ENCODE data around the gene GARIN5B. TPM values are rescaled to one million over a fixed set of nuclear protein-coding genes. Genes with fewer than 3 reads are reported as not detected.

Gene GARIN5B
- total RNA-seq, 2 donors from 2014 or later, result not detected

DNA sequence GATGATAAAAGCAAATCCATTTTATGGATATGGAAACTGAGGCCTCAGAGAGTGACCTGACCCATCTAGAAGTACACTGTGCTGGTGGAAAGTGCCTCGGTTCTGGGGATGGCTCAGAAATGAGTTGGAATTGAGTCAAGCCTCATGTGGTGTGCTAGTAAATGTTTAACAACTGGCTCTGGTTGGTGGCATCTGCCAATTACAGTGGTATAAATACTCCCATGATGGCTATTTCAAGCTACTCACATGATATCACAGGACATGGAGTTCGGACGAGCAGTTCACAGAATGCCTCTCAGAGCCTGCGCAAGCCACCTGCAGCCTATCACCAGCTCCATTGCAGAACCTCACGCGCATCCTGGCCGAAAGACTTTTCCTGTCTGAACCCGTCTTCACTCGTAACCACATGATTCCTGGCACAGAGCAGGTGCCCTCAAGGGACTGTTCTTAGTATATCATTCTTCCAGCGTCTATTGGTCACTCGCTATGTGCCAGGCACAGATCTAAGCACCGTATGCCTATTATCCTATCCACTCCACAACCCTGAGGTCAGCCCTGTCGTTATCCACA is 47.0 kb downstream of the GARIN5B start:
- Mint-ChIP-seq H3K36me3 (ENCODE audit: low read depth) (no peaks in the 10 kb centered on the region), H3K9me3 (no peaks in the 10 kb centered on the region), H3K27ac (no peak overlapping the region), H3K4me3 (no peak overlapping the region), H3K4me1 (peaks cover 5% of the 10 kb centered on the region), H3K27me3 (no peaks in the 10 kb centered on the region)
- no peak for ATAC-seq (replicated peaks)

DNA sequence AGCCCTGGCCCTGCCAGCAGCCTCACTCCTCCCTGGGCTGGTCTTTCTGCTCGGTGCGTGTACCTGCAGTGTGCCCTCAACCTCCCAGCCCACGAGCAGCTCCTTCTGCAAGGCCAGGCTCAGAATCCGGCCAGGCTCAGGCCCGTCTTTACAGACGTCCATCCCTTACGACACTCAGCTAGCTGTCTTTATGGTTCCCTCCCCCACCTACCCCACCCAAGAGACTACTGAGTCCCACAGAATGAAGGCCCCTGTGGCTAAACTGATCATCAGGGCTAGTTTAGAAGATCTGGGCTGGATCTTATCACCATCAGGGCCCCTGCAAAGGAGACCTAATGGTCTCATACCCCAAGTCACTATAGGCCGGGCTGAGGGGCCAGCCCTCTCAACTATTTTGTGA is 48.7 kb downstream of the GARIN5B start:
- Mint-ChIP-seq H3K27me3 (no peaks in the 10 kb centered on the region), H3K36me3 (ENCODE audit: low read depth) (no peaks in the 10 kb centered on the region), H3K4me3 (no peak overlapping the region), H3K4me1 (peaks cover 5% of the 10 kb centered on the region), H3K27ac (no peak overlapping the region), H3K9me3 (no peaks in the 10 kb centered on the region)
- no peak for ATAC-seq (replicated peaks)

GRCh38 chr19:55312621-55313512 is 50.2 kb downstream of the GARIN5B start:
- H3K27me3 Mint-ChIP-seq, result no peaks in the 10 kb centered on the region
- no peak overlapping the region for H3K4me3 Mint-ChIP-seq
- H3K9me3 Mint-ChIP-seq, result no peaks in the 10 kb centered on the region
- ATAC-seq (replicated peaks), result no peak
- peaks cover 5% of the 10 kb centered on the region for H3K4me1 Mint-ChIP-seq
- H3K36me3 Mint-ChIP-seq (ENCODE audit: low read depth), result no peaks in the 10 kb centered on the region
- no peak overlapping the region for H3K27ac Mint-ChIP-seq

DNA sequence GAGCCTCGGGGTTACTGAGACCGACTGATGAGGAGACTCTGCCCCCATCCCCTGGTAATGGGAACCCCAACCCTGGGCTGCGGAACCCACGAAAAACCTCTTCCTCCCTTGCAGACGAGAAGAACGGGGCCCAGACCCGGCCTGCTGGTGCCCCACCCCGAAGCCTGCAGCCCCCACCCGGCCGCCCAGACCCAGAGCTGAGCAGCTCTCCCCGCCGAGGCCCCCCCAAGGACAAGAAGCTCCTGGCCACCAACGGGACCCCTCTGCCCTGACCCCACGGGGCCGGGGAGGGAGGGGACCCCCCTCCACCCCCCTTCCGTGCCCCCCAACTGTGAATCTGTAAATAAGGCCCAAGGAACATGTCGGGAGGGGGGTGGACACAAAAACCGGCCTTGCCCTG is 51.3 kb downstream of the GARIN5B start:
- Mint-ChIP-seq H3K9me3 (no peaks in the 10 kb centered on the region), H3K4me3 (no peak overlapping the region), H3K27me3 (no peaks in the 10 kb centered on the region), H3K4me1 (peaks cover 5% of the 10 kb centered on the region), H3K36me3 (ENCODE audit: low read depth) (no peaks in the 10 kb centered on the region), H3K27ac (no peak overlapping the region)
- no peak for ATAC-seq (replicated peaks)

GRCh38 chr19:55311397-55311796 is 51.7 kb downstream of the GARIN5B start:
- Mint-ChIP-seq H3K4me3 (no peak overlapping the region), H3K4me1 (peaks cover 5% of the 10 kb centered on the region), H3K27ac (no peak overlapping the region), H3K36me3 (ENCODE audit: low read depth) (no peaks in the 10 kb centered on the region), H3K27me3 (no peaks in the 10 kb centered on the region), H3K9me3 (no peaks in the 10 kb centered on the region)
- no peak for ATAC-seq (replicated peaks)

- no peak for ATAC-seq (replicated peaks)
- H3K27me3 Mint-ChIP-seq, result no peaks in the 10 kb centered on the region
- no peaks in the 10 kb centered on the region for H3K36me3 Mint-ChIP-seq (ENCODE audit: low read depth)
- H3K4me1 Mint-ChIP-seq, result peaks cover 5% of the 10 kb centered on the region
- no peak overlapping the region for H3K4me3 Mint-ChIP-seq
- H3K9me3 Mint-ChIP-seq, result no peaks in the 10 kb centered on the region
- no peak overlapping the region for H3K27ac Mint-ChIP-seq
Measured at GRCh38 chr19:55310498-55310897, 52.6 kb downstream of the GARIN5B start.

- peaks cover 5% of the 10 kb centered on the region for H3K4me1 Mint-ChIP-seq
- no peaks in the 10 kb centered on the region for H3K36me3 Mint-ChIP-seq (ENCODE audit: low read depth)
- no peak for ATAC-seq (replicated peaks)
- no peaks in the 10 kb centered on the region for H3K27me3 Mint-ChIP-seq
- no peak overlapping the region for H3K27ac Mint-ChIP-seq
- no peaks in the 10 kb centered on the region for H3K9me3 Mint-ChIP-seq
- H3K4me3 Mint-ChIP-seq, result no peak overlapping the region
Measured at GRCh38 chr19:55309448-55309847, 53.6 kb downstream of the GARIN5B start.

- H3K27ac Mint-ChIP-seq, result no peak overlapping the region
- no peaks in the 10 kb centered on the region for H3K9me3 Mint-ChIP-seq
- no peak for ATAC-seq (replicated peaks)
- peaks cover under 1% of the 10 kb centered on the region for H3K4me1 Mint-ChIP-seq
- no peak overlapping the region for H3K4me3 Mint-ChIP-seq
- H3K27me3 Mint-ChIP-seq, result no peaks in the 10 kb centered on the region
- no peaks in the 10 kb centered on the region for H3K36me3 Mint-ChIP-seq (ENCODE audit: low read depth)
Measured at GRCh38 chr19:55308281-55308680, 54.8 kb downstream of the GARIN5B start.

- H3K4me3 Mint-ChIP-seq, result no peak overlapping the region
- no peak overlapping the region for H3K27ac Mint-ChIP-seq
- H3K36me3 Mint-ChIP-seq (ENCODE audit: low read depth), result no peaks in the 10 kb centered on the region
- H3K4me1 Mint-ChIP-seq, result no peaks in the 10 kb centered on the region
- H3K9me3 Mint-ChIP-seq, result no peaks in the 10 kb centered on the region
- no peaks in the 10 kb centered on the region for H3K27me3 Mint-ChIP-seq
- ATAC-seq (replicated peaks), result no peak
Measured at GRCh38 chr19:55306712-55307111, 56.3 kb downstream of the GARIN5B start.

GRCh38 chr19:55305983-55306562 is 57.0 kb downstream of the GARIN5B start:
- H3K4me1 Mint-ChIP-seq, result no peaks in the 10 kb centered on the region
- H3K27ac Mint-ChIP-seq, result no peak overlapping the region
- no peaks in the 10 kb centered on the region for H3K36me3 Mint-ChIP-seq (ENCODE audit: low read depth)
- ATAC-seq (replicated peaks), result no peak
- H3K4me3 Mint-ChIP-seq, result no peak overlapping the region
- no peaks in the 10 kb centered on the region for H3K9me3 Mint-ChIP-seq
- no peaks in the 10 kb centered on the region for H3K27me3 Mint-ChIP-seq

DNA sequence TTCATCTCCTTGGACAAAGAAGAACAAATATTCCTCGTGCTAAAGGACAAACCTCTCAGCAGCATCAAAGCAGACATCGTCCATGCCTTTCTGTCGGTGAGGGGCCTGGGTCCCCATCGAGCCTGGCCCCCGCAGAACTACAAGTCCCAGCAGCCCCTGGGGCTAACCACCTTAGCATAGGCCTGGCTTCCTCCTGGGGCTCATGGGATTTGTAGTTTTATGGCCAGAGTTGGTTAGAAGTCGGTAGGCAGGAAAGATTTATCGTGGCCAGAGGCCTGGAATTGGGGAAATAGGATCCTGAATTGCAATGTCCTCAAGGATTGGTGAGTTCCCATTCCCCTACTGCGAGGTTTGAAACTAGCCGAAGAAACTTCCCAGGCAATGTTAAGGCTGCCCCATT is 57.6 kb downstream of the GARIN5B start:
- H3K36me3 Mint-ChIP-seq (ENCODE audit: low read depth), result no peaks in the 10 kb centered on the region
- no peaks in the 10 kb centered on the region for H3K9me3 Mint-ChIP-seq
- no peaks in the 10 kb centered on the region for H3K4me1 Mint-ChIP-seq
- peak; percentile 30 for ATAC-seq (replicated peaks)
- H3K4me3 Mint-ChIP-seq, result no peak overlapping the region
- no peaks in the 10 kb centered on the region for H3K27me3 Mint-ChIP-seq
- H3K27ac Mint-ChIP-seq, result no peak overlapping the region

DNA sequence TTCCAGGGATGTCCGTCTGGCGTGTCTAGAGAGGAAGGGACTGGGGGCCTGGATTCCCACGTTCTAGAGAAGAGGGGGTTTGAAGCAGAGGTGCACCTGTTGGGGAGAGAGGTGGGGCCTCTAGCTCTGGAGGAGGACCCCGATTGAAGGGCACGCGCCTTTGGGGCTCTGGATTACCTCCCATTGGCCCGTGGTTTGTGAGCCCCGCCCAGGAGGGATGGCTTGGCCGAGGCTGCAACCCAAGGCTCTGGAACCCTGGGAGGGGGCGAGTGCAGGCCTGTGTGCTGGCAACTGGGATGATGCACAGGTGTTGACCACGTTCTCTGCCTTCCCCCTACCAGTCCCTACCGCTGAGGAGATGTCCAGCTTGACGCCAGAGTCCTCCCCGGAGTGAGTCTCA is 58.1 kb downstream of the GARIN5B start:
- Mint-ChIP-seq H3K4me3 (no peak overlapping the region), H3K9me3 (no peaks in the 10 kb centered on the region), H3K27ac (no peak overlapping the region), H3K27me3 (no peaks in the 10 kb centered on the region), H3K36me3 (ENCODE audit: low read depth) (no peaks in the 10 kb centered on the region), H3K4me1 (no peaks in the 10 kb centered on the region)
- ATAC-seq (replicated peaks), result no peak
